ENCODE measurements around the gene ATXN7L1.

GRCh38 chr7:105808209-105808608 is 68.2 kb downstream of the ATXN7L1 start:
- TF ChIP-seq POLR2AphosphoS5 (IDR thresholded peaks at IDR 0.05; ENCODE audit: low read depth, low read length) (no peak), POLR2A (IDR thresholded peaks at IDR 0.05; ENCODE audit: low read depth, low read length) (no peak), TAF1 (IDR thresholded peaks at IDR 0.05; ENCODE audit: borderline replicate concordance, low read depth, low read length) (no peak)
